DOHH2 (cell line): ENCODE results near the gene MC5R.

Source experiments
- H3F3A ChIP-seq: fragments of 200-600 bp; sonication (generic), shearing (Covaris generic); 2 replicates; pipeline ENCODE4 v1.6.0; 2016; ENCODE audit warnings: antibody characterized with exemption, mild to moderate bottlenecking; ENCODE audit not compliant: control insufficient read depth, insufficient read depth
- H3K27ac ChIP-seq: fragments of 200-600 bp; sonication (generic); 2 replicates; pipeline ENCODE4 v1.5.1; 2014; ENCODE audit warnings: low read depth, mild to moderate bottlenecking, low read length, moderate library complexity
- H3K27me3 ChIP-seq: fragments of 200-600 bp; sonication (generic); 2 replicates; pipeline ENCODE4 v1.6.1; 2014; ENCODE audit warnings: mild to moderate bottlenecking, low read length, mixed read lengths; ENCODE audit not compliant: control insufficient read depth
- H3K36me3 ChIP-seq: fragments of 200-600 bp; sonication (generic); 2 replicates; pipeline ENCODE4 v1.6.1; 2014; ENCODE audit warnings: mild to moderate bottlenecking, low read length, moderate library complexity, mixed read lengths; ENCODE audit not compliant: control insufficient read depth
- H3K4me1 ChIP-seq: fragments of 200-600 bp; sonication (generic); 2 replicates; pipeline ENCODE4 v1.6.1; 2014; ENCODE audit warnings: mild to moderate bottlenecking, low read length, mixed read lengths; ENCODE audit not compliant: control insufficient read depth
- H3K4me2 ChIP-seq: fragments of 200-600 bp; sonication (generic); 2 replicates; pipeline ENCODE4 v1.6.0; 2014; ENCODE audit warnings: mild to moderate bottlenecking, low read length, moderate library complexity
- H3K4me3 ChIP-seq: fragments of 200-600 bp; sonication (generic); 2 replicates; pipeline ENCODE4 v1.5.1; 2014; ENCODE audit warnings: mild to moderate bottlenecking, low read length, mixed read lengths
- H3K79me2 ChIP-seq: fragments of 200-600 bp; sonication (generic); 2 replicates; pipeline ENCODE4 v1.6.1; 2014; ENCODE audit warnings: mild to moderate bottlenecking, low read length, mixed read lengths; ENCODE audit not compliant: control insufficient read depth
- H3K9me2 ChIP-seq: fragments of 200-600 bp; sonication (generic); replicated peaks from 2 replicates; pipeline ENCODE4 v1.6.1; 2014; ENCODE audit warnings: mild to moderate bottlenecking, low read length, mixed read lengths; ENCODE audit not compliant: control insufficient read depth
- H3K9me3 ChIP-seq: fragments of 200-600 bp; sonication (generic); 2 replicates; pipeline ENCODE4 v1.6.1; 2014; ENCODE audit warnings: antibody characterized with exemption, low read length, mixed read lengths; ENCODE audit not compliant: control insufficient read depth, insufficient read depth
- H4K20me1 ChIP-seq: fragments of 200-600 bp; sonication (generic); 2 replicates; pipeline ENCODE4 v1.6.0; 2014; ENCODE audit warnings: low read depth, mild to moderate bottlenecking, antibody characterized with exemption, low read length, moderate library complexity; ENCODE audit not compliant: control insufficient read depth, insufficient read depth
- EZH2phosphoT487 ChIP-seq: fragments of 200-600 bp; sonication (generic); IDR thresholded peaks from 2 replicates; pipeline ENCODE4 v1.6.1; 2017; ENCODE audit warnings: borderline replicate concordance, mild to moderate bottlenecking, antibody characterized with exemption, low read length, moderate library complexity, mixed read lengths
- TF ChIP-seq, protein P1 (sequence below): fragments of 200-600 bp; sonication (generic); IDR thresholded peaks from one replicate; pipeline ENCODE4 v1.5.1; 2014; ENCODE audit warnings: antibody characterized with exemption, mild to moderate bottlenecking, low read depth, low read length; ENCODE audit not compliant: poor library complexity, severe bottlenecking

MC5R gene

DNA sequence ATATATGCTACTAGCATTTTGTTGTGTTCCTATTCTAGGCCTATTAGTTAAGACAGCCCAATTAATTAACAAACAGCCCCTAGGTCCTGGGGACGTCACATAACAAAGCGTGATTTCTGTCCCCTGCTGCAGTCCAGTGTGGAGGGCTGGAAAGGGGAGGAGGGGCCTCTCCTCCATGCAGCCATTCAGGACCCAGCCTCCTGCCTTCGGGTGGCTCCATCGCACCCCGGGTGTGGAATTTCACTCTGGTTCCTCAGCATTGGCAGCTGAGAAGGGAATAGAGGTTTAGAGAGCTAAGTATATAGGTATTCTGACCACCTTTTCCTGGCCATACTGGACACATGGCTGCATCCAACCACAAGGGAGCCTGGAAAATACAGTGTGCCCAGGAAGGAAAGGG lies 49.0 kb downstream of the MC5R start:
- Histone ChIP-seq H3K9me3 (no peaks in the 10 kb centered on the region), H3K79me2 (no peaks in the 10 kb centered on the region), H4K20me1 (no peaks in the 10 kb centered on the region), H3K27me3 (no peaks in the 10 kb centered on the region), H3K4me2 (no peak overlapping the region), H3K4me3 (no peak overlapping the region), H3K27ac (no peak overlapping the region), H3K36me3 (no peaks in the 10 kb centered on the region), H3F3A (no peaks in the 10 kb centered on the region), H3K4me1 (no peaks in the 10 kb centered on the region), H3K9me2 (no peaks in the 10 kb centered on the region)
- TF ChIP-seq, protein P1, sequence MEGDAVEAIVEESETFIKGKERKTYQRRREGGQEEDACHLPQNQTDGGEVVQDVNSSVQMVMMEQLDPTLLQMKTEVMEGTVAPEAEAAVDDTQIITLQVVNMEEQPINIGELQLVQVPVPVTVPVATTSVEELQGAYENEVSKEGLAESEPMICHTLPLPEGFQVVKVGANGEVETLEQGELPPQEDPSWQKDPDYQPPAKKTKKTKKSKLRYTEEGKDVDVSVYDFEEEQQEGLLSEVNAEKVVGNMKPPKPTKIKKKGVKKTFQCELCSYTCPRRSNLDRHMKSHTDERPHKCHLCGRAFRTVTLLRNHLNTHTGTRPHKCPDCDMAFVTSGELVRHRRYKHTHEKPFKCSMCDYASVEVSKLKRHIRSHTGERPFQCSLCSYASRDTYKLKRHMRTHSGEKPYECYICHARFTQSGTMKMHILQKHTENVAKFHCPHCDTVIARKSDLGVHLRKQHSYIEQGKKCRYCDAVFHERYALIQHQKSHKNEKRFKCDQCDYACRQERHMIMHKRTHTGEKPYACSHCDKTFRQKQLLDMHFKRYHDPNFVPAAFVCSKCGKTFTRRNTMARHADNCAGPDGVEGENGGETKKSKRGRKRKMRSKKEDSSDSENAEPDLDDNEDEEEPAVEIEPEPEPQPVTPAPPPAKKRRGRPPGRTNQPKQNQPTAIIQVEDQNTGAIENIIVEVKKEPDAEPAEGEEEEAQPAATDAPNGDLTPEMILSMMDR: no peak
- TF ChIP-seq EZH2phosphoT487: no peak

DNA sequence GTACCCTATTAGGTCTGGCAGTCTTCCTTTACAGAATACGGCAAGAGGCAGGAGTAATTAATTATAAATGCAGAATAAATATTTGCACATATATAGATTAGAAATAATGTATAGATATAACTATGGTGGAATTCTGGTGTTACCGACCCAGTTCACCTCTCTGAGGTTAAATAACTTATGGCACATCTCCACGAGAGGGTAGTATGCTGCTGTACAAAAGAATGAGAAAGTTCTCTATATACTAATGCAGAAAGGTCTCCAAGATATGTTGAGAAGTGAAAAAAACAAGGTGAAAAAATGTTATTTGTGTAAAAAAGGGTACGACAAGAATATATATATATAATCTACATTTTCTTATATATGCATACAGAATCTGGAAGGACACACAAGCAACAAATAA lies 50.6 kb downstream of the MC5R start:
- Histone ChIP-seq H3K36me3 (no peaks in the 10 kb centered on the region), H3K79me2 (no peaks in the 10 kb centered on the region), H3K9me3 (no peaks in the 10 kb centered on the region), H4K20me1 (no peaks in the 10 kb centered on the region), H3K4me3 (no peak overlapping the region), H3K4me1 (no peaks in the 10 kb centered on the region), H3F3A (no peaks in the 10 kb centered on the region), H3K27ac (no peak overlapping the region), H3K9me2 (no peaks in the 10 kb centered on the region), H3K4me2 (no peak overlapping the region), H3K27me3 (peaks cover 2% of the 10 kb centered on the region; the same call in 1 of the 2 replicates)
- TF ChIP-seq, protein P1: no peak
- TF ChIP-seq EZH2phosphoT487: no peak
